PC-9 (cell line): ENCODE data around the gene WIPI1.

Source experiments
- EZH2 ChIP-seq: fragments of 200-600 bp; sonication (generic); IDR thresholded peaks from 2 replicates; pipeline ENCODE4 v1.8.0; 2017; ENCODE audit warnings: antibody characterized with exemption, low read depth
- TF ChIP-seq, protein P1 (sequence below): fragments of 200-600 bp; sonication (generic); conservative IDR thresholded peaks from 2 replicates; pipeline ENCODE4 v1.6.1; 2017; ENCODE audit warnings: mixed run types, antibody characterized with exemption, mild to moderate bottlenecking, moderate library complexity

DNA sequence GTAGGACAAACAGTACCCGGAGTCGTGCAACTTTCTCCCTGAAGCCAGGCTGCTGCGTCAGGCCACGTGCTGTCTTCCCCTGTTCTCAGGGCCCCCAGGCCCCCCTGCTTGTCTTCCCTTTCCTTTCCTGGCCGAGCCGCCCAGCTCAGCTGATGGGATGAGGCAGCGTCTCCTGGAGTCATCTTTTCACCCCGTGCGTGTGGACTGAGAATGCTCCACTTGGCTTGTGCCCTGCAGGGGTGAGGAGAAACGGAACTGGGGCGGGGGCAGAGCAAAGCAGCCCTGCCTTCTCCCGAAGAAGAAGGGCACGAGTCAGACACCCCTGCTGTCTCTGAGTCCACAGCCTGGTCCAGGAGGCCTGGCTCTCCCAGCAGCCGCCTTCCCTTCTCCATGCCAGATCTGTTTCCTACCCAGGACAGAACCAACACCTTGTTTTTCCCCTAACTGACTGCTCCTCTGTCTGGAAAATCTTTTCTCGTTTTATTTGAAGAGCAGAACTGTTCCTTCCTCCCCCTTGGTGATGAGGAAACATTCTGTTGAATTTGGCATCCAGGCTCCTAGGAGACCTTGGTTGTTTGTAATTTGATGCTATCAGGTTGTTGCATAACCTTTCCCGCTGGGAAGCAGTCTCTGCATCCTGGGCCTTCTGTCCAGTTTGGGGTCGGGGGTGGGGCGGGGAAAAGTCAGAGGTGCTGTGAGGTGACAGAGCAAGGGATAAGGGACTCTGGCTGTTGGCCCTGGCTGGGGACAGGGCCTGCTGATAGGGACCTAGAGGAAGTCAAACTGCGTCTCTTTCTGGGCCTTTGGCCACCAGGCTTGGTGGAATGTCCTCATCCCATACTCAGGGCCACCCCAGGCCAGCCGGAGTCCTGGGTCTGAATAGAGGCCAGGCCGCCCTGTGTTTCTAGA lies 78.8 kb downstream of the WIPI1 start:
- TF ChIP-seq, protein P1, sequence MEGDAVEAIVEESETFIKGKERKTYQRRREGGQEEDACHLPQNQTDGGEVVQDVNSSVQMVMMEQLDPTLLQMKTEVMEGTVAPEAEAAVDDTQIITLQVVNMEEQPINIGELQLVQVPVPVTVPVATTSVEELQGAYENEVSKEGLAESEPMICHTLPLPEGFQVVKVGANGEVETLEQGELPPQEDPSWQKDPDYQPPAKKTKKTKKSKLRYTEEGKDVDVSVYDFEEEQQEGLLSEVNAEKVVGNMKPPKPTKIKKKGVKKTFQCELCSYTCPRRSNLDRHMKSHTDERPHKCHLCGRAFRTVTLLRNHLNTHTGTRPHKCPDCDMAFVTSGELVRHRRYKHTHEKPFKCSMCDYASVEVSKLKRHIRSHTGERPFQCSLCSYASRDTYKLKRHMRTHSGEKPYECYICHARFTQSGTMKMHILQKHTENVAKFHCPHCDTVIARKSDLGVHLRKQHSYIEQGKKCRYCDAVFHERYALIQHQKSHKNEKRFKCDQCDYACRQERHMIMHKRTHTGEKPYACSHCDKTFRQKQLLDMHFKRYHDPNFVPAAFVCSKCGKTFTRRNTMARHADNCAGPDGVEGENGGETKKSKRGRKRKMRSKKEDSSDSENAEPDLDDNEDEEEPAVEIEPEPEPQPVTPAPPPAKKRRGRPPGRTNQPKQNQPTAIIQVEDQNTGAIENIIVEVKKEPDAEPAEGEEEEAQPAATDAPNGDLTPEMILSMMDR = no peak
- no peak for TF ChIP-seq EZH2
